Raji (cell line): ENCODE data around the gene NARS2.

ENCODE experiments used
- POLR2A ChIP-seq: IDR thresholded peaks from 2 replicates; pipeline ENCODE4 v1.6.1; 2011; ENCODE audit warnings: low read depth, low read length, control low read depth; ENCODE audit not compliant: insufficient read depth

NARS2 gene

DNA sequence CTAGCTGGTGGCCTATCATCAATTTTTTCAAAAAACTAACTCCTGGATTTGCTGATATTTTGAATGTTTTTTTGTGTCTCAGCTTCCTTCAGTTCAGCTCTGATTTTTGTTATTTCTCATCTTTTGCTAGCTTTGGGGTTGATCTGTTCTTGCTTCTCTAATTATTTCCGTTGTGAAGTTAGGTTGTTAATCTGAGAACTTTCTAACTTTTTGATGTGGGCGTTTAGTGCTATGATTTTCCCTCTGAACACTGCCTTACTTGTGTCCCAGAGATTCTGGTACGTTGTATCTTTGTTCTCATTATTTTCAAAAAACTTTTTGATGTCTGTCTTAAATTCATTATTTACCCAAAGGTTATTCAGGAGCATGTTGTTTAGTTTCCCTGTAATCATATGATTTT is 19.1 kb downstream of the NARS2 start:
- no peak for TF ChIP-seq POLR2A

GRCh38 chr11:78552881-78553280 is 21.8 kb downstream of the NARS2 start:
- no peak for TF ChIP-seq POLR2A

DNA sequence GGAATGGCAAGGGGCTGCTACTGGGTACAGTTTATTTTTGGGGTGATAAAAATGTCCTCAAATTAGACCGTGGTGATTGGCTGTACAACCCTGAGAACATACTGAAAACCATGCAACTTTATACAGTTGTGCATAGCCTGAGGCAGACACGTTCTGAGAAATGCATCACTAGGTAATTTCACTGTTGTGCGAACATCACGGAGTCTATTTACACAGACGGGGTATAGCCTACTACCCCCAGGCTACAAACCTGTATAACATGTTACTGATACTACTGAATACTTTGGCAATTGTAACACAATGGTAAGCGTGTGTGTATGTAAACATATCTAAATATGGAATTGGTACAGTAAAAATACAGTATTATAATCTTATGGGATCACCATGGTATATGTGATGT is 23.6 kb downstream of the NARS2 start:
- no peak for TF ChIP-seq POLR2A

DNA sequence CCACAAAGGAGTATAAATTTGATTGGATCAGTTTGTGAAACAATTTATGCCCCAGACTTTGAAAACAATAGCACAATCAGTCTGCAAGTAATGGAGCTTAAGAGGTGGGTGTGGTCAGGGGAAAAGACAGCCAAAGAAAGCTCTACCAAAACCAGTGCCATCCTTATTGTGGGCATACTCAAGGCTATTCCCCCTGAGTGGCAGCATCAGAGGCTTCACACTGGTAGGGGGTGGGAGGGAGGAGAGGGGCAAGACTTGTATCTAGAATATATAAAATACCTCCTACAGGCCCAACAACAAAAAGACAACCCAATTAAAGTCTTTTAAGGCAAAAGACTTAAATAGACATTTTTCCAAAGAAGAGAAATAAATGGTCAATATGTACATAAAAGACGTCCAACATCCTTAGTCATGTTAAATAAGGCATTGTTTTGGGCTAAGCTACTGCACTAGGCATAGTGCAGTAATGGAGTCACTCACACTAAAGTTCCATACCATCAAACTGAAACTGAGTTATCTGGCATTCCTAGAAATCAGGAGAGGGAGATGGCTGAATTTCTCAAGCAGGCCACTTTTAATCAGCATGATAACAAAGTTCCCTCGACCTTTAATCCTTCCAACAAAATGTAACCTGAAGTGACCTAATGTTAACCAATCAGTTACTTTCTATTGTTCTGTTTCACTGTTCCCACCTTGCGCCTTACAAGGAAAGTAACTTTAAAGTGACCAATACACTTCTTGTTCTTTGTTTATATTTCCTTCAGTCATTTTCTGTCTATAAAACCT is 24.8 kb downstream of the NARS2 start:
- no peak for TF ChIP-seq POLR2A

GRCh38 chr11:78548911-78549590 is 25.6 kb downstream of the NARS2 start:
- TF ChIP-seq POLR2A: no peak

DNA sequence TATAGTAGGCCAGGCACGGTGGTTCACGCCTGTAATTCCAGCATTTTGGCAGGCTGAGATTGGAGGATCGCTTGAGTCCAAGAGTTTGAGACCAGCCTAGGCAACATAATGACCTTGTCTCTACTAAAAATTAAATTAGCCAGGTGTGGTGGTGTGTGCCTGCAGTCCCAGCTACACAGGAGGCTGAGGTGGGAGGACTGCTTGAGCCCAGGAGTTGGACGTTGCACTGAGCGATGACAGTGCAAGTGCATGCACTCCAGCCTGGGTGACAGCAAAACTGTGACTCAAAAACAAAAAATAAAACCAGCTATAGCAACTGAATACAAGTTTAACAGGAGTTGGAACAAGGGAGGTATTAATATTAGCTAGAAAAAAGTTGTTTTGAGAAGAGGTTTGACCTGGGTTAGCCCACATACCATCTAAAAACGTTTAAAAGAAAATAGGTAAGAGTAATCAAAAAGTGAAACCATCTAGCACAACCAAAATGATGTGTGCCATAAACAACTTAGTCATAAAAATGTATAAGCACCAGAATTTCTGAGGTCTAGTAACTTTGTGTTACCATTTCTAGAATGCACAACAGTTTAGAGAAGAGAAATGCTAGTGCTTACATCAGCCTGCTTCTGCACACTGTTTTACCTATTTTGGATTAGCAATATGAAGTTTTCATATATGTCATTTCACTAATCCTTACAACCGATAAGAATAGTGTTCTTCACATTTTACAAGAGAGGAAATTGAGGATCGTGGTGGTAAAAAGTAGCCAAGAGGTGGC is 26.5 kb downstream of the NARS2 start:
- no peak for TF ChIP-seq POLR2A

- no peak for TF ChIP-seq POLR2A
Observed at GRCh38 chr11:78542007-78542406, 32.7 kb downstream of the NARS2 start.

DNA sequence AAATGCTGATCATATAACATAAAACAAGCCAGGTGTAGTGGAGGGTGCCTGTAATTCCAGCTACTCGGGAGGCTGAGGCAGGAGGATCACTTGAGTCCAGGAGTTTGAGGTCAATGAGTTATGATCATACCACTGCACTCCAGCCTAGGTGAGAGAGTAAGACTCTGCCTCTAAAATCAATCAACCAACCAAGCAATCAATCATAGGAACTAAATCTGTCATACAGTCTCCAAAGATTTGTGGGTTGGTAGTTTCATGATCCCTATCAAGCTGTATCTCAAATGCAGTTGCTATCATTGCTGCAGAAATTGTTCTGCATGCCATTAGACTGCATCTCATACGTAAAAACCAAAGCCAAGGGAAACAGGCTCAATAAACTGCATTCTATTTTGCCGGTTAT is 33.1 kb downstream of the NARS2 start:
- TF ChIP-seq POLR2A: no peak

DNA sequence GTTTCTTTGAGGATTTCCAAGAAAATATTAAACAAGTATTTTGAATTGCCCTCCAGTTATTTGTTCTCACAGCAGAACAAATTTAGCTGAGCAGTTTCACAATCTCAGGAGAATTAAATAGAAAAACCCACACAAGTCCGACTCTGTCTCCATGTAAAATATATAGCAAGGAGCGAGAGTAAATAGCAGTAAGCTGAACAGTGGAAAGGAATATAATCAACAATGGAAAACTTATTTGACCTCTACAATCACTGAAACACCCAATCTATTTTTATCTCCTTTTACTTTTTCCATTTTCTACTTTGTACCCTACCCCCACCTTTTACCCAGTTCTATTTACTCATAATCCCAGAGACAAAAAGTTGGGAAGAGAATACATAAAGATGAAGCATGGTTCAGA is 34.4 kb downstream of the NARS2 start:
- no peak for TF ChIP-seq POLR2A

DNA sequence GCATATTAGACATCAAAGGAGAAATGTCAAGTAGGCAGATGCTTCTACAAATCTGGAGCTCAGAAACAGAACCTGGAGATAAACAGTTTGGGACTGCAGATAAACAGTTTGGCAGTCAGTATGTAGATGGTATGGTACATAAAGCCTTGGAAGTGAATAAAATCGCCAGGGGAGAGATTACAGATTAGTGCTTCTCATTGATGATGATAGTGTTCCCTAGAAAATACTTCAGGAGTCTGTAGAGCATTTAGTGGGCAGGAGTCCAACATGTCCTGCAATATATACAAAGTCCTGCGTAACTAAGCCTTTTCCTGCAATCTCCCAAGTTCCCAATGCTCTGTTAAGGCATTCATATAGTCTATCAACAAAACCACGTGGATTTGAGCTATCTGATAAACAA is 35.2 kb downstream of the NARS2 start:
- TF ChIP-seq POLR2A: no peak

DNA sequence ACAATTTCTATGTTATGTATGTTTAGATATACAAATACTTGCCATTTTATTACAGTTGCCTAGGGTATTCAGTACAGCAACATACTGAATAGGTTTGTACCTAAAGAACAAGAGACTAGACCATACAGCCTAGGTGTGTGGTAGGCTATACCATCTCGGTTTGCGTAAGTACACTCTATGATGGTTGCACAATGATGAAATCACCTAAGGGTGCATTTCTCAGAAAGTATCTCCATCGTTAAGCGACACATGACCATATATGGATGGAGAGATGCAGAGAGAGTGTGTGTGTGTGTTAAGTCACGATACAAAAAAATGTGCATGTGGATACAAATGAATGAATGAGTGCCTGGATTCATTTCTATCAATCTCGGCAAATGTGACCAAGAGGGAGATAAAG is 37.7 kb downstream of the NARS2 start:
- TF ChIP-seq POLR2A: no peak

- TF ChIP-seq POLR2A: no peak
Observed at GRCh38 chr11:78535920-78536319, 38.7 kb downstream of the NARS2 start.

GRCh38 chr11:78535027-78535426 is 39.6 kb downstream of the NARS2 start:
- no peak for TF ChIP-seq POLR2A

GRCh38 chr11:78533399-78533798 is 41.3 kb downstream of the NARS2 start:
- TF ChIP-seq POLR2A: no peak

- no peak for TF ChIP-seq POLR2A
Observed at GRCh38 chr11:78532991-78533390, 41.7 kb downstream of the NARS2 start.
